NB4 (cell line): ENCODE measurements around the gene PAX3.
A peak's percentile ranks its signal among the peaks of the same experiment; 100 is the strongest.

ENCODE experiments used
- POLR2A ChIP-seq: IDR thresholded peaks from 2 replicates; pipeline ENCODE4 v1.6.1; 2011; ENCODE audit warnings: mild to moderate bottlenecking; ENCODE audit not compliant: insufficient read length; ENCODE audit errors: extremely low read depth
- TF ChIP-seq, protein P1 (sequence below): IDR thresholded peaks from one replicate; pipeline ENCODE4 v1.5.1; 2012; ENCODE audit warnings: low read depth, low read length
- TF ChIP-seq, protein P2 (sequence below): IDR thresholded peaks from 2 replicates; pipeline ENCODE4 v1.6.1; 2011; ENCODE audit warnings: low read depth, low read length

DNA sequence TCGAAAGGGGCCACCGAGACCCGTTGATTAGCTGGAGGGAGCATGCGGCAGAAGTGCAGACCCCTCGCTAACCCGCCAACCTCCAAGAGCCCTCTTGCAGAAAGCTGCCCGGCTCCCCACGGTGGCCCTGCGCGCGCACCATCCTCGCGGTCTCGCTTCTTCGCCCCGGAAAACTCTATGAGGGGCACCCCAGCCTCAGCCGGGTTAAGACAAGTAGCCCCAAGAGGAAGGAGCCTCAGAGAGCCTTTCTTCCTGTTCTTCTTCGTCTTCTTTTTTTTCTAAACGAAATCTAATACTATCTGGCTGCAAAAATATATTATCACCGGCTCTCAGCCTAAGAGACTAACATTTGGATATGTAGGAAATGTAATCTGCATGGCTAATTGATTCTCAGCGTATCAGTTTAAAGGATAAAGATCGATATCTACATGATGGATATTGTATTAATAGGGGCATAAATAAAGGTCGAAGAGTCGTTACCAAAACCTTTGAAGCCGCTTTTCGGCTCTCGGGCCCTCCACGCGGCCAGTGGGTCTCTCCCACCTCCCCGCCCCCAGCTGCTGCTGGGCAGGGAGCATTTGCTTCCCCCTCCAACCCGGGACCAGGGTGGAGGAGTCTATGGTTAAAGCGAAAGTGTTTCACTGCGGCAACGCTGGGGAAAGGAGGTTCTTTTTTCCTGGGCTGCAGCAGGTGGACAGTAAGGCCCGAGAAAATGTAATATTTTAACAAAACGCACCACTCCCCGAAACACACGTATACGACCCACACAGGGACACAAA is 6.1 kb upstream of the PAX3 start:
- TF ChIP-seq, protein P1, sequence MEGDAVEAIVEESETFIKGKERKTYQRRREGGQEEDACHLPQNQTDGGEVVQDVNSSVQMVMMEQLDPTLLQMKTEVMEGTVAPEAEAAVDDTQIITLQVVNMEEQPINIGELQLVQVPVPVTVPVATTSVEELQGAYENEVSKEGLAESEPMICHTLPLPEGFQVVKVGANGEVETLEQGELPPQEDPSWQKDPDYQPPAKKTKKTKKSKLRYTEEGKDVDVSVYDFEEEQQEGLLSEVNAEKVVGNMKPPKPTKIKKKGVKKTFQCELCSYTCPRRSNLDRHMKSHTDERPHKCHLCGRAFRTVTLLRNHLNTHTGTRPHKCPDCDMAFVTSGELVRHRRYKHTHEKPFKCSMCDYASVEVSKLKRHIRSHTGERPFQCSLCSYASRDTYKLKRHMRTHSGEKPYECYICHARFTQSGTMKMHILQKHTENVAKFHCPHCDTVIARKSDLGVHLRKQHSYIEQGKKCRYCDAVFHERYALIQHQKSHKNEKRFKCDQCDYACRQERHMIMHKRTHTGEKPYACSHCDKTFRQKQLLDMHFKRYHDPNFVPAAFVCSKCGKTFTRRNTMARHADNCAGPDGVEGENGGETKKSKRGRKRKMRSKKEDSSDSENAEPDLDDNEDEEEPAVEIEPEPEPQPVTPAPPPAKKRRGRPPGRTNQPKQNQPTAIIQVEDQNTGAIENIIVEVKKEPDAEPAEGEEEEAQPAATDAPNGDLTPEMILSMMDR: no peak
- peak; percentile 39 for TF ChIP-seq POLR2A
- TF ChIP-seq, protein P2, sequence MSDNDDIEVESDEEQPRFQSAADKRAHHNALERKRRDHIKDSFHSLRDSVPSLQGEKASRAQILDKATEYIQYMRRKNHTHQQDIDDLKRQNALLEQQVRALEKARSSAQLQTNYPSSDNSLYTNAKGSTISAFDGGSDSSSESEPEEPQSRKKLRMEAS: 0 out of 2 replicates have a peak, but pooled peaks have one; percentile 12
